Measurements from ENCODE around the gene FGF18.
"Not testable (repeated sequence)": the region's sequence is repeated elsewhere in the genome, so short reads cannot be mapped to it uniquely, and the experiment has no call there.

The FGF18 gene

GRCh38 chr5:171400169-171400568 lies 19.3 kb upstream of the FGF18 start:
- no peak for DNase-seq (ENCODE audit: low read depth)

- no peak for DNase-seq (ENCODE audit: low read depth)
Measured at GRCh38 chr5:171401167-171401947, 18.1 kb upstream of the FGF18 start.

- not testable (repeated sequence) for DNase-seq (ENCODE audit: low read depth)
Measured at GRCh38 chr5:171402751-171403150, 16.7 kb upstream of the FGF18 start.

DNA sequence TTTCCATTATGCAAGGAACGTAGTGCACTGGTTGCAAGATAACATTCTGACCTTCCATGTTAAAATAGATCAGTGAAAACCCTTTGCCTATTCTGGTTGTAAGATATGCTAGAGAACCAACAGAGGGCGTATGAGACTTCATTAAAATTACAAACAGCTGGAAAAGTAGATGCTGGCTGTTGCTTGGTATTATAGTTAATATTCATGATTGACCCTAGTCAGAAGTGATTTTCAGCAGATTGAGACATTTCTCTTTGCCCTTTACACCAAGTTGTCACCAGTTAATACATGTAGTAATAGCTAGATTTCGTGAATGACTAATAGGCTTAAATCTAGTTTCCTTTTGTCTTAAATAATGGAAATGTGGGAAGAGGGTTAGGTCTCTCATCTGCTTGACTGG lies 13.8 kb upstream of the FGF18 start:
- DNase-seq (ENCODE audit: low read depth): no peak

DNA sequence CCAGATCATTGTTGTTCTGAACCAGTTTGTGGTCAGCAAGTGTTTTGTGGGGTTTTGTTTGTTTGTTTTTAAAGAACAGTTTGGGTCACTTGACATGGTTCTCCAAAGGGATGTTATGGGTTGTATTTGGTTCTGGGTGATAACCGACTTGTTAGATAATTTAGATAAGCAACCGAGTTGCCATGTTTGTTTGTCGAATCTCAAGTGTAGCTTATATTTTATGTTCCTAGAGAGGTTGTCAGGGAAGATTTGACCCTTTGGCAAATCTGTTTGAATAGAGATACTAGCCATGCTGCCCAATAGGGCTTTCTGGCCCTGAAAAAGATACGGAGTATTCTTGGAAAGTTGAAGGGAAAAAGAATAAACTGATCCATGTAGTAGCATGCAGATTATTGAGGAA lies 12.2 kb upstream of the FGF18 start:
- DNase-seq (ENCODE audit: low read depth): no peak

GRCh38 chr5:171409164-171410136 lies 10.0 kb upstream of the FGF18 start:
- DNase-seq (ENCODE audit: low read depth): no peak

- no peak for DNase-seq (ENCODE audit: low read depth)
Measured at GRCh38 chr5:171410181-171410580, 9.3 kb upstream of the FGF18 start.

DNA sequence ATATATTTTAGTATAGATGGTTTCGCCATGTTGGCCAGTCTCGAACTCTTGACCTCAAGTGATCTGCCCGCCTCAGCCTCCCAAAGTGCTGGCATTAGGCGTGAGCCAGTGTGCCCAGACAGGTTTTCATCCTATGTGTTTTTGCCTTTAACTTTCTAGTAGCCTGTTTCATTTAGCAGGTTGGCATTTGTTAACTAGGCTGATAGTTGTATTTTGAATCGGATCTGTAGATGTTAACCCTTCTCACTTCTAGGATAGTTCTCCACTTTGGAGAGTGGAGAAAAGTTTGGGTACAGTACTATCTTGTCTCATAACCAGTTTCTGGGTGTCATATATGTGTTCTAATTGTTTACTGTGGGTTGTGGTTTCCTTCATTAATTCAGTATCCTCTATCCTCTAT lies 7.3 kb upstream of the FGF18 start:
- DNase-seq (ENCODE audit: low read depth): no peak

- no peak for DNase-seq (ENCODE audit: low read depth)
Measured at GRCh38 chr5:171413153-171413910, 6.1 kb upstream of the FGF18 start.

DNA sequence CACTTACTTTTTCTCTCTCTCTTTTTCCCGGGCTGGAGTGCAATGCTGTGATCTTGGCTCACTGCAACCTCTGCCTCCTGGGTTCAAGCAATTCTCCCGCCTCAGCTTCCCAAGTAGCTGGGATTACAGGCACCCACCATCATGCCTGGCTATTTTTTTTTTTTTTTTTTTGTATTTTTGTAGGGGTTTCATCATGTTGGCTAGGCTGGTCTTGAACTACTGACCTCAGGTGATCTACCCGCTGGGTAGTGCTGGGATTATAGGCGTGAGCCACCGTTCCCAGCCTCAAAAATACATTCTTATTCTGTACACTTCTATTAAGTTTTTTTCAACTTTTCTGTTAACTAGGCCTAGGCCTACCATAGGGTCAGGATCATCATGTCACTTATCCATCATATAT lies 5.5 kb upstream of the FGF18 start:
- not testable (repeated sequence) for DNase-seq (ENCODE audit: low read depth)

DNA sequence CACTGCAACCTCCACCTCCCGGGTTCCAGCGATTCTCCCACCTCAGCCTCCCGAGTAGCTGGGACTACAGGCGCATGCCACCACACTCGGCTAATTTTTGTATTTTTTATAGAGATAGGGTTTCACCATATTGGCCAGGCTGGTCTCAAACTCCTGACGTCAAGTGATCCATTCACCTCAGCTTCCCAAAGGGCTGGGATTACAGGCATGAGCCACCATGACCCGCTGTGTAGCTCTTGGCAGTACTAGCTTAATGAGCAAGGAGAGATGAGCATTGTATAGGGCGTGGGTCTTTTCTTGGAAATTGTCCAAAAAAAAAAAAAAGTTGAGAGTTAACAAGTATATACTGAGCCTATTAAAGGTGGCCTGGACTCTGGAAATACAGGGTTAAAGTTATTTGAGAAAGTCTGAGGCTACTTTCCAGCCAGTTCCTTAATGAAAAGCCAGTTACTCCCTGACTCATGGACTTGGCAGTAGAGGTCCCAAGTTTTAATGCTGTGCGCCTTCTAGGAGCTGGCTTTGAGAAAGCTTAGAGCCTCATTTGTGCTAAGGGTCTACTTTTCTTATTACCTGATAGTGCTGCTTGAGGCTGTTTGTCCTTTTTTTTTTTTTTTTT lies 4.2 kb upstream of the FGF18 start:
- DNase-seq (ENCODE audit: low read depth): no peak

GRCh38 chr5:171416160-171417049 lies 3.0 kb upstream of the FGF18 start:
- no peak for DNase-seq (ENCODE audit: low read depth)

- DNase-seq (ENCODE audit: low read depth): no peak
Measured at GRCh38 chr5:171418316-171418981, 998 bp upstream of the FGF18 start.

DNA sequence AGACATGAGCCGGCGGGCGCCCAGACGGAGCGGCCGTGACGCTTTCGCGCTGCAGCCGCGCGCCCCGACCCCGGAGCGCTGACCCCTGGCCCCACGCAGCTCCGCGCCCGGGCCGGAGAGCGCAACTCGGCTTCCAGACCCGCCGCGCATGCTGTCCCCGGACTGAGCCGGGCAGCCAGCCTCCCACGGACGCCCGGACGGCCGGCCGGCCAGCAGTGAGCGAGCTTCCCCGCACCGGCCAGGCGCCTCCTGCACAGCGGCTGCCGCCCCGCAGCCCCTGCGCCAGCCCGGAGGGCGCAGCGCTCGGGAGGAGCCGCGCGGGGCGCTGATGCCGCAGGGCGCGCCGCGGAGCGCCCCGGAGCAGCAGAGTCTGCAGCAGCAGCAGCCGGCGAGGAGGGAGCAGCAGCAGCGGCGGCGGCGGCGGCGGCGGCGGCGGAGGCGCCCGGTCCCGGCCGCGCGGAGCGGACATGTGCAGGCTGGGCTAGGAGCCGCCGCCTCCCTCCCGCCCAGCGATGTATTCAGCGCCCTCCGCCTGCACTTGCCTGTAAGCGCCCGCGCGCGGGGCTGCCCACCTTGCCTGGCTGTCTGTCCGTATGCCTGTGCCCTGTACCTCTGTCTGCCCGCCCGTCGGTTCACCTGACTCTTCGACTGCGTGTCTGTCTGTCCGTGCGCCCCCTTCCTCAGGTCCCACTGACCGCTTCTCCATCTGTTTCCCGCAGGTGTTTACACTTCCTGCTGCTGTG lies 412 bp downstream of the FGF18 start:
- DNase-seq (ENCODE audit: low read depth): no peak

GRCh38 chr5:171420431-171421241 lies 1.2 kb downstream of the FGF18 start:
- DNase-seq (ENCODE audit: low read depth): no peak

GRCh38 chr5:171421331-171422262 lies 2.1 kb downstream of the FGF18 start:
- DNase-seq (ENCODE audit: low read depth): no peak

DNA sequence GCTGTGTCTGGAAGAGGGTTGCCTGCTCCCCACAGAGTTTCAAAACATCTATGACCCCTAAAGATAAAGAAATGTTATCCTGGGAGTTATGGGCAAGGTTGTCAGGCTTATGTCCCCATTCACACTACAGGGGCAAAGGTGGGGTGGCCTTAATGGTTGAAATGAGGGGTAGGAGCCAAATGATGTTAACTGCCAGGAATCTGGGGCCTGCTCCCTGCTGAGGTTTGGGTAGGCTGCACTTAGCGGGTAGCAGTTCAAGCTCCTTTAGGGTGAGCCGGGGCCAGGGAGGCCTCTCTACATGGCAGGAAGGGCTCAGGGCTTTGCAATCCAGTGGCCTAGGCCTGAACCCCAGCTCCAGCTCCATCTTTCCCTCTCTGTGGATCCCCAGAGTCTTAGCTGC lies 3.0 kb downstream of the FGF18 start:
- DNase-seq (ENCODE audit: low read depth): no peak

Measured in stimulated activated CD8-positive, alpha-beta memory T cell treated with anti-CD3 and anti-CD28 coated beads, Interleukin-15, amount 100 ng/mL, for 24 hours (primary cell).